T-cell (primary cell): ENCODE results near the gene HARS2. TPM values are rescaled to one million over a fixed set of nuclear protein-coding genes. Genes with fewer than 3 reads are reported as not detected.
A peak's percentile ranks its signal among the peaks of the same experiment; 100 is the strongest.

Experiments
- ATAC-seq, 4 experiments: fragments of 200-7000 bp in 3 of 4; fragments of 150-1000 bp in 1 of 4; cut with Tn5 transposase; replicated peaks in 1 of 4; 1 replicate in 3 of 4; 2 replicates in 1 of 4; pipeline ENCODE4 v1.10.0; 2021; ENCODE audit warnings: moderate library complexity in 3 of 4, mild to moderate bottlenecking in 2 of 4, moderate number of reproducible peaks in 1 of 4
- CTCF ChIA-PET, 2 donors: fragments of 300-600 bp; sonication (Branson Sonifier 250); formaldehyde crosslinking; loops; one replicate each; lab custom pipeline; 2022; ENCODE audit warnings: antibody characterized with exemption in 2 of 2; lab: Charles Lee
- POLR2A ChIA-PET, 2 donors: fragments of 300-600 bp; sonication (Branson Sonifier 250); formaldehyde crosslinking; loops; one replicate each; lab custom pipeline; 2022; ENCODE audit warnings: antibody characterized with exemption in 2 of 2; lab: Charles Lee
- DNase-seq, 35 experiments: peaks; one replicate each; pipeline versions ENCODE4 v3.0.0 to v3.0.0-alpha.2; 2013 to 2023
- H3K27ac ChIP-seq: one replicate; pipeline ENCODE4 v1.5.1; 2013; ENCODE audit warnings: low read length
- H3K27me3 ChIP-seq, 2 experiments: replicated peaks in 1 of 2; 1 replicate in 1 of 2; 2 replicates in 1 of 2; pipeline versions ENCODE4 v1.6.1 to v1.7.0; 2013; ENCODE audit warnings: low read length in 1 of 2, mixed read lengths in 1 of 2; ENCODE audit not compliant: control insufficient read depth in 2 of 2, insufficient read depth in 2 of 2; ENCODE audit errors: extremely low read depth in 1 of 2
- H3K36me3 ChIP-seq, 2 donors: 1 replicate in 1 of 2; 2 replicates in 1 of 2; pipeline versions ENCODE4 v1.6.1 to v1.7.0; 2013; ENCODE audit warnings: low read length in 1 of 2; ENCODE audit not compliant: control insufficient read depth in 2 of 2, insufficient read depth in 1 of 2; ENCODE audit errors: extremely low read depth in 1 of 2
- H3K4me1 ChIP-seq, 2 experiments: 1 replicate in 1 of 2; 2 replicates in 1 of 2; pipeline versions ENCODE4 v1.6.1 to v1.7.0; 2013; ENCODE audit warnings: low read length in 2 of 2, mixed read lengths in 1 of 2; ENCODE audit not compliant: insufficient read depth in 2 of 2, control insufficient read depth in 1 of 2; ENCODE audit errors: extremely low read depth in 1 of 2
- H3K4me3 ChIP-seq, 2 donors: 1 replicate in 1 of 2; 2 replicates in 1 of 2; pipeline versions ENCODE4 v1.5.1 to v1.7.0; 2013; ENCODE audit warnings: mild to moderate bottlenecking in 2 of 2, low read length in 1 of 2, moderate library complexity in 1 of 2; ENCODE audit not compliant: control insufficient read depth in 1 of 2; ENCODE audit errors: extremely low read depth in 1 of 2
- H3K9me3 ChIP-seq: 2 replicates; pipeline ENCODE4 v1.7.0; 2013
- H3K27ac Mint-ChIP-seq, 2 donors: one replicate each; pipeline ENCODE4 v1.8.0; 2020 to 2021; ENCODE audit warnings: mild to moderate bottlenecking in 2 of 2, mixed read lengths in 2 of 2
- H3K27me3 Mint-ChIP-seq, 2 donors: one replicate each; pipeline ENCODE4 v1.8.0; 2021 to 2022; ENCODE audit warnings: mixed read lengths in 2 of 2
- H3K36me3 Mint-ChIP-seq: one replicate; pipeline ENCODE4 v1.8.0; 2021; ENCODE audit warnings: mixed read lengths
- H3K4me1 Mint-ChIP-seq, 3 donors: one replicate each; pipeline ENCODE4 v1.8.0; 2020 to 2022; ENCODE audit warnings: mixed read lengths in 3 of 3, mild to moderate bottlenecking in 1 of 3
- H3K4me3 Mint-ChIP-seq, 3 donors: one replicate each; pipeline ENCODE4 v1.8.0; 2020 to 2022; ENCODE audit warnings: mild to moderate bottlenecking in 3 of 3, mixed read lengths in 3 of 3, moderate library complexity in 3 of 3
- H3K9me3 Mint-ChIP-seq, 3 donors: one replicate each; pipeline ENCODE4 v1.8.0; 2020 to 2022; ENCODE audit warnings: mixed read lengths in 3 of 3
- WGBS: methylation state at CpG from one replicate; pipeline ENCODE4 v1.1.5; 2013; ENCODE audit warnings: missing lambda C conversion rate; ENCODE audit not compliant: insufficient coverage; 5-methylcytosine and 5-hydroxymethylcytosine counted together
- total RNA-seq, 35 experiments: library from RNA in 6 of 35; stranded (reverse) in 6 of 35; fragments of 120-200 nt in 1 of 35; gene quantifications; one replicate each; pipeline versions ENCODE4 v1.2.1 to v1.2.4 and lab custom pipeline; 2013 to 2026

Gene HARS2
- total RNA-seq, 5 donors from 2014 or later (not counting 1 experiment from before 2014, with no cell fraction given): 30.7 to 58.5 (median 52.7) TPM

- Mint-ChIP-seq H3K4me1 (peaks cover 6 to 7% (median 7%) of the 10 kb centered on the region in 3 donors), H3K4me3 (no peak overlapping the region), H3K36me3 (peaks cover 62% of the 10 kb centered on the region), H3K9me3 (no peaks in the 10 kb centered on the region), H3K27me3 (no peaks in the 10 kb centered on the region), H3K27ac (no peak overlapping the region)
- peak in 1 of 4 experiments; percentile 67 for ATAC-seq
- no peak overlapping the region for H3K4me3 ChIP-seq
- no peaks in the 10 kb centered on the region for H3K9me3 ChIP-seq
- ChIA-PET POLR2A (interaction anchor here in 1 of 2 donors (0.8 kb wide), 1 partner anchor 8 kb away, joined by 4 read pairs; no protein-coding TSS in a partner anchor), CTCF (no interaction called here)
- 97% methylated on average over 62 of the region's 70 CpGs for WGBS
- DNase-seq: peak in 2 of 35 experiments; percentile 14 to 16
- H3K27me3 ChIP-seq: no peaks in the 10 kb centered on the region
- H3K4me1 ChIP-seq: no peaks in the 10 kb centered on the region
- no peak overlapping the region for H3K27ac ChIP-seq
- peaks cover 14 to 87% of the 10 kb centered on the region in 2 donors for H3K36me3 ChIP-seq
Measured at GRCh38 chr5:140672455-140673186, 18.6 kb upstream of the HARS2 start.

GRCh38 chr5:140673187-140673976, 17.9 kb upstream of the HARS2 start, which contains the start of gene DND1:
Gene DND1, minus strand, starts transcription at chr5:140673576. Its CDS starts 34 bp downstream, at chr5:140673542.
- ChIA-PET CTCF (no interaction called here), POLR2A (no interaction called here)
- Histone ChIP-seq H3K27ac (no peak within 1 kb of the TSS), H3K36me3 (peaks cover 14 to 86% of the 10 kb centered on the region in 2 donors), H3K9me3 (no peaks in the 10 kb centered on the region), H3K27me3 (no peaks in the 10 kb centered on the region), H3K4me3 (no peak within 1 kb of the TSS), H3K4me1 (no peaks in the 10 kb centered on the region)
- Mint-ChIP-seq H3K9me3 (no peaks in the 10 kb centered on the region), H3K27ac (peak within 1 kb of the TSS in 1 of 2 donors; percentile 0), H3K4me1 (no peaks in the 10 kb centered on the region), H3K4me3 (no peak within 1 kb of the TSS), H3K27me3 (no peaks in the 10 kb centered on the region), H3K36me3 (peaks cover 62% of the 10 kb centered on the region)
- WGBS: 96% methylated on average over 27 of the region's 45 CpGs
- ATAC-seq: peak in 1 of 4 experiments; percentile 23
- DNase-seq: no peak

- H3K27ac Mint-ChIP-seq: peak overlapping the region in 1 of 2 donors; percentile 0
Measured at GRCh38 chr5:140674211-140674610, 17.0 kb upstream of the HARS2 start.

GRCh38 chr5:140674629-140675028, 16.6 kb upstream of the HARS2 start:
- no peak overlapping the region for H3K4me3 Mint-ChIP-seq
- ChIA-PET CTCF (interaction anchor here (0.6 to 0.7 kb wide), 4 partner anchors 281 to 558 kb away, joined by 3 to 5 read pairs (median 4); no protein-coding TSS in a partner anchor), POLR2A (interaction anchor here in 1 of 2 donors (0.8 kb wide), 1 partner anchor 9 kb away, joined by 4 read pairs; the partner anchor contains the start of gene WDR55)
- no peak for DNase-seq
- H3K4me1 Mint-ChIP-seq: no peaks in the 10 kb centered on the region
- Histone ChIP-seq H3K4me1 (no peaks in the 10 kb centered on the region), H3K27me3 (no peaks in the 10 kb centered on the region), H3K4me3 (no peak overlapping the region), H3K9me3 (no peaks in the 10 kb centered on the region), H3K36me3 (peaks cover 10 to 84% of the 10 kb centered on the region in 2 donors), H3K27ac (no peak overlapping the region)
- peaks cover 50% of the 10 kb centered on the region for H3K36me3 Mint-ChIP-seq
- ATAC-seq: no peak
- peak overlapping the region in 1 of 2 donors; percentile 0 for H3K27ac Mint-ChIP-seq
- no peaks in the 10 kb centered on the region for H3K27me3 Mint-ChIP-seq
- 97% methylated on average over 4 of the region's 4 CpGs for WGBS
- no peaks in the 10 kb centered on the region for H3K9me3 Mint-ChIP-seq

More at GRCh38 chr5:140674211-140674610, 17.0 kb upstream of the HARS2 start:
- H3K4me3 ChIP-seq: no peak overlapping the region
- Mint-ChIP-seq H3K4me1 (no peaks in the 10 kb centered on the region), H3K36me3 (peaks cover 54% of the 10 kb centered on the region), H3K27me3 (no peaks in the 10 kb centered on the region), H3K4me3 (no peak overlapping the region), H3K9me3 (no peaks in the 10 kb centered on the region)
- ATAC-seq (no peak), DNase-seq (no peak)
- no peak overlapping the region for H3K27ac ChIP-seq
- no peaks in the 10 kb centered on the region for H3K4me1 ChIP-seq
- peaks cover 10 to 84% of the 10 kb centered on the region in 2 donors for H3K36me3 ChIP-seq
- CTCF ChIA-PET: no interaction called here
- H3K9me3 ChIP-seq: no peaks in the 10 kb centered on the region
- no CpG with 5 or more reads among the region's 2 CpGs for WGBS
- POLR2A ChIA-PET: interaction anchor here in 1 of 2 donors (0.8 kb wide), 1 partner anchor 9 kb away, joined by 4 read pairs; the partner anchor contains the start of gene WDR55
- no peaks in the 10 kb centered on the region for H3K27me3 ChIP-seq

GRCh38 chr5:140677947-140678346, 13.3 kb upstream of the HARS2 start:
- no peaks in the 10 kb centered on the region for H3K27me3 ChIP-seq
- H3K9me3 ChIP-seq: no peaks in the 10 kb centered on the region
- H3K4me3 Mint-ChIP-seq: no peak overlapping the region
- no peak for DNase-seq
- H3K36me3 ChIP-seq: peaks cover 8 to 91% of the 10 kb centered on the region in 2 donors
- 100% methylated on average over 1 of the region's 3 CpGs for whole genome bisulfite sequencing
- H3K4me1 Mint-ChIP-seq: no peaks in the 10 kb centered on the region
- ATAC-seq: no peak
- no peak overlapping the region for H3K27ac ChIP-seq
- H3K9me3 Mint-ChIP-seq: no peaks in the 10 kb centered on the region
- H3K27me3 Mint-ChIP-seq: no peaks in the 10 kb centered on the region
- no peak overlapping the region for H3K27ac Mint-ChIP-seq
- ChIA-PET CTCF (no interaction called here), POLR2A (no interaction called here)
- H3K36me3 Mint-ChIP-seq: peaks cover 55% of the 10 kb centered on the region
- no peaks in the 10 kb centered on the region for H3K4me1 ChIP-seq
- no peak overlapping the region for H3K4me3 ChIP-seq

- peaks cover 58% of the 10 kb centered on the region for H3K36me3 Mint-ChIP-seq
- H3K27me3 Mint-ChIP-seq: no peaks in the 10 kb centered on the region
- DNase-seq: no peak
- H3K9me3 Mint-ChIP-seq: no peaks in the 10 kb centered on the region
- Histone ChIP-seq H3K4me3 (no peak overlapping the region), H3K36me3 (peaks cover 4 to 86% of the 10 kb centered on the region in 2 donors), H3K27ac (no peak overlapping the region), H3K27me3 (no peaks in the 10 kb centered on the region), H3K4me1 (no peaks in the 10 kb centered on the region), H3K9me3 (no peaks in the 10 kb centered on the region)
- H3K27ac Mint-ChIP-seq: no peak overlapping the region
- no peak overlapping the region for H3K4me3 Mint-ChIP-seq
- ATAC-seq: no peak
- ChIA-PET POLR2A (interaction anchor here in 1 of 2 donors (0.5 kb wide), 1 partner anchor 8 kb away, joined by 3 read pairs; no protein-coding TSS in a partner anchor), CTCF (interaction anchor here in 1 of 2 donors (0.6 kb wide), 1 partner anchor 19 kb away, joined by 3 read pairs; no protein-coding TSS in a partner anchor)
- WGBS: 100% methylated on average over 1 of the region's 7 CpGs
- H3K4me1 Mint-ChIP-seq: no peaks in the 10 kb centered on the region
Measured at GRCh38 chr5:140678993-140679392, 12.3 kb upstream of the HARS2 start.
